A673 (cell line): Measurements from ENCODE around the gene LRR1.

Source experiments
- EZH2 ChIP-seq: fragments of 200-600 bp; sonication (generic); IDR thresholded peaks from 2 replicates; pipeline ENCODE4 v1.6.1; 2017; ENCODE audit warnings: borderline replicate concordance, low read depth, mild to moderate bottlenecking, mixed read lengths, antibody characterized with exemption, low read length; ENCODE audit not compliant: poor library complexity, severe bottlenecking
- TF ChIP-seq, protein P1 (sequence below): fragments of 300-800, 200-600 bp; sonication (generic); conservative IDR thresholded peaks from 2 replicates; pipeline ENCODE4 v1.5.1; 2017; ENCODE audit warnings: low read depth, mild to moderate bottlenecking, antibody characterized with exemption, low read length, moderate library complexity, mixed read lengths

- TF ChIP-seq, protein P1, sequence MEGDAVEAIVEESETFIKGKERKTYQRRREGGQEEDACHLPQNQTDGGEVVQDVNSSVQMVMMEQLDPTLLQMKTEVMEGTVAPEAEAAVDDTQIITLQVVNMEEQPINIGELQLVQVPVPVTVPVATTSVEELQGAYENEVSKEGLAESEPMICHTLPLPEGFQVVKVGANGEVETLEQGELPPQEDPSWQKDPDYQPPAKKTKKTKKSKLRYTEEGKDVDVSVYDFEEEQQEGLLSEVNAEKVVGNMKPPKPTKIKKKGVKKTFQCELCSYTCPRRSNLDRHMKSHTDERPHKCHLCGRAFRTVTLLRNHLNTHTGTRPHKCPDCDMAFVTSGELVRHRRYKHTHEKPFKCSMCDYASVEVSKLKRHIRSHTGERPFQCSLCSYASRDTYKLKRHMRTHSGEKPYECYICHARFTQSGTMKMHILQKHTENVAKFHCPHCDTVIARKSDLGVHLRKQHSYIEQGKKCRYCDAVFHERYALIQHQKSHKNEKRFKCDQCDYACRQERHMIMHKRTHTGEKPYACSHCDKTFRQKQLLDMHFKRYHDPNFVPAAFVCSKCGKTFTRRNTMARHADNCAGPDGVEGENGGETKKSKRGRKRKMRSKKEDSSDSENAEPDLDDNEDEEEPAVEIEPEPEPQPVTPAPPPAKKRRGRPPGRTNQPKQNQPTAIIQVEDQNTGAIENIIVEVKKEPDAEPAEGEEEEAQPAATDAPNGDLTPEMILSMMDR: no peak
- no peak for TF ChIP-seq EZH2
These were observed 38.1 kb downstream of the LRR1 start for GRCh38 chr14:49636866-49637265.
